GM12891 (cell line): ENCODE results near the gene INPP5F.

Experiments used
- POLR2A ChIP-seq: IDR thresholded peaks from 2 replicates; pipeline ENCODE4 v1.6.1; 2011; ENCODE audit warnings: low read depth, low read length, control low read depth
- POLR2AphosphoS5 ChIP-seq: IDR thresholded peaks from 2 replicates; pipeline ENCODE4 v1.6.1; 2011; ENCODE audit warnings: low read depth, low read length, control low read depth
- TAF1 ChIP-seq: IDR thresholded peaks from 2 replicates; pipeline ENCODE4 v1.6.1; 2011; ENCODE audit warnings: low read depth, low read length, control low read depth

- TF ChIP-seq POLR2AphosphoS5 (no peak), TAF1 (no peak), POLR2A (no peak)
These were observed 2.4 kb downstream of the INPP5F start for GRCh38 chr10:119728172-119728800.
